ENCODE results near the gene SYT7. TPM values are rescaled to one million over a fixed set of nuclear protein-coding genes. Genes with fewer than 3 reads are reported as not detected.
"Not testable (repeated sequence)": the region's sequence is repeated elsewhere in the genome, so short reads cannot be mapped to it uniquely, and the experiment has no call there.

SYT7 gene
- total RNA-seq, 1 donor from 2014 or later = 18.9 TPM

GRCh38 chr11:61617515-61617914, 36.6 kb upstream of the SYT7 start:
- peaks cover 22% of the 10 kb centered on the region for H3K27me3 ChIP-seq (ENCODE audit: low read depth)
- intact Hi-C loops (cut with micrococcal nuclease) = no loop called here
- H3K9me3 ChIP-seq (replicated peaks) = no peaks in the 10 kb centered on the region
- no peak overlapping the region for H3K4me3 ChIP-seq
- no peak for DNase-seq
- no peak overlapping the region for H3K27ac ChIP-seq (replicated peaks)
- no peak for TF ChIP-seq CTCF (IDR thresholded peaks at IDR 0.05; ENCODE audit: borderline replicate concordance)
- H3K36me3 ChIP-seq = no peaks in the 10 kb centered on the region
- H3K4me1 ChIP-seq = no peaks in the 10 kb centered on the region

- no peak overlapping the region for H3K4me3 ChIP-seq
- no peaks in the 10 kb centered on the region for H3K36me3 ChIP-seq
- DNase-seq = no peak
- H3K9me3 ChIP-seq (replicated peaks) = peaks cover 3% of the 10 kb centered on the region
- H3K27ac ChIP-seq (replicated peaks) = no peak overlapping the region
- intact Hi-C loops (cut with micrococcal nuclease) = no loop called here
- no peaks in the 10 kb centered on the region for H3K4me1 ChIP-seq
- peaks cover 31% of the 10 kb centered on the region for H3K27me3 ChIP-seq (ENCODE audit: low read depth)
- no peak for TF ChIP-seq CTCF (IDR thresholded peaks at IDR 0.05; ENCODE audit: borderline replicate concordance)
These were observed 35.6 kb upstream of the SYT7 start for GRCh38 chr11:61616434-61616833.

- H3K9me3 ChIP-seq (replicated peaks); H3K27ac ChIP-seq (replicated peaks); intact Hi-C loops (cut with micrococcal nuclease); H3K4me3 ChIP-seq; DNase-seq; H3K36me3 ChIP-seq: not testable (repeated sequence)
- peaks cover 16% of the 10 kb centered on the region for H3K4me1 ChIP-seq
- H3K27me3 ChIP-seq (ENCODE audit: low read depth) = peaks cover 19% of the 10 kb centered on the region
These were observed 33.9 kb upstream of the SYT7 start for GRCh38 chr11:61614782-61615181.

- no peak for DNase-seq
- Histone ChIP-seq H3K9me3 (replicated peaks) (peaks cover 3% of the 10 kb centered on the region), H3K4me3 (no peak overlapping the region), H3K27me3 (ENCODE audit: low read depth) (peaks cover 17% of the 10 kb centered on the region), H3K36me3 (no peaks in the 10 kb centered on the region), H3K27ac (replicated peaks) (no peak overlapping the region), H3K4me1 (peaks cover 19% of the 10 kb centered on the region)
- intact Hi-C loops (cut with micrococcal nuclease) = no loop called here
- TF ChIP-seq CTCF (IDR thresholded peaks at IDR 0.05; ENCODE audit: borderline replicate concordance) = no peak
These were observed 33.0 kb upstream of the SYT7 start for GRCh38 chr11:61613870-61614269.

GRCh38 chr11:61613051-61613450, 32.2 kb upstream of the SYT7 start:
- intact Hi-C loops (cut with micrococcal nuclease) = no loop called here
- no peak overlapping the region for H3K4me3 ChIP-seq
- peaks cover 17% of the 10 kb centered on the region for H3K27me3 ChIP-seq (ENCODE audit: low read depth)
- H3K36me3 ChIP-seq = no peaks in the 10 kb centered on the region
- H3K9me3 ChIP-seq (replicated peaks) = peaks cover 3% of the 10 kb centered on the region
- H3K4me1 ChIP-seq = peaks cover 19% of the 10 kb centered on the region
- DNase-seq = no peak
- no peak for TF ChIP-seq CTCF (IDR thresholded peaks at IDR 0.05; ENCODE audit: borderline replicate concordance)
- H3K27ac ChIP-seq (replicated peaks) = no peak overlapping the region

GRCh38 chr11:61611309-61611708, 30.4 kb upstream of the SYT7 start:
- Histone ChIP-seq H3K4me3 (no peak overlapping the region), H3K4me1 (peaks cover 19% of the 10 kb centered on the region), H3K9me3 (replicated peaks) (peaks cover 3% of the 10 kb centered on the region), H3K27me3 (ENCODE audit: low read depth) (peaks cover 17% of the 10 kb centered on the region), H3K27ac (replicated peaks) (no peak overlapping the region), H3K36me3 (no peaks in the 10 kb centered on the region)
- intact Hi-C loops (cut with micrococcal nuclease) = no loop called here
- no peak for TF ChIP-seq CTCF (IDR thresholded peaks at IDR 0.05; ENCODE audit: borderline replicate concordance)
- no peak for DNase-seq

Measured in left ventricle myocardium inferior (tissue), 1 donor.